ENCODE data around the gene ZFP82. TPM values are rescaled to one million over a fixed set of nuclear protein-coding genes. Genes with fewer than 3 reads are reported as not detected.

ZFP82 gene
- total RNA-seq, 1 donor from 2014 or later, result 5.4 TPM

GRCh38 chr19:36409841-36410240, 8.6 kb downstream of the ZFP82 start:
- peaks cover 43% of the 10 kb centered on the region for H3K36me3 ChIP-seq
- no peaks in the 10 kb centered on the region for H3K27me3 ChIP-seq
- no peak for DNase-seq
- no peaks in the 10 kb centered on the region for H3K9me3 ChIP-seq
- ATAC-seq, result no peak
- no peaks in the 10 kb centered on the region for H3K4me1 ChIP-seq
- H3K4me3 ChIP-seq, result no peak overlapping the region
- TF ChIP-seq, protein P1, sequence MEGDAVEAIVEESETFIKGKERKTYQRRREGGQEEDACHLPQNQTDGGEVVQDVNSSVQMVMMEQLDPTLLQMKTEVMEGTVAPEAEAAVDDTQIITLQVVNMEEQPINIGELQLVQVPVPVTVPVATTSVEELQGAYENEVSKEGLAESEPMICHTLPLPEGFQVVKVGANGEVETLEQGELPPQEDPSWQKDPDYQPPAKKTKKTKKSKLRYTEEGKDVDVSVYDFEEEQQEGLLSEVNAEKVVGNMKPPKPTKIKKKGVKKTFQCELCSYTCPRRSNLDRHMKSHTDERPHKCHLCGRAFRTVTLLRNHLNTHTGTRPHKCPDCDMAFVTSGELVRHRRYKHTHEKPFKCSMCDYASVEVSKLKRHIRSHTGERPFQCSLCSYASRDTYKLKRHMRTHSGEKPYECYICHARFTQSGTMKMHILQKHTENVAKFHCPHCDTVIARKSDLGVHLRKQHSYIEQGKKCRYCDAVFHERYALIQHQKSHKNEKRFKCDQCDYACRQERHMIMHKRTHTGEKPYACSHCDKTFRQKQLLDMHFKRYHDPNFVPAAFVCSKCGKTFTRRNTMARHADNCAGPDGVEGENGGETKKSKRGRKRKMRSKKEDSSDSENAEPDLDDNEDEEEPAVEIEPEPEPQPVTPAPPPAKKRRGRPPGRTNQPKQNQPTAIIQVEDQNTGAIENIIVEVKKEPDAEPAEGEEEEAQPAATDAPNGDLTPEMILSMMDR (IDR thresholded peaks at IDR 0.05), result no peak
- H3K27ac ChIP-seq, result no peak overlapping the region
- intact Hi-C loops (cut with DNase I), result no loop called here

- ATAC-seq (no peak), DNase-seq (no peak)
- Histone ChIP-seq H3K9me3 (no peaks in the 10 kb centered on the region), H3K36me3 (peaks cover 57% of the 10 kb centered on the region), H3K4me3 (no peak overlapping the region), H3K27me3 (no peaks in the 10 kb centered on the region), H3K4me1 (no peaks in the 10 kb centered on the region), H3K27ac (no peak overlapping the region)
- TF ChIP-seq, protein P1 (IDR thresholded peaks at IDR 0.05), result no peak
- intact Hi-C loops (cut with DNase I), result no loop called here
These were observed 10.3 kb downstream of the ZFP82 start for GRCh38 chr19:36408101-36408500.

DNA sequence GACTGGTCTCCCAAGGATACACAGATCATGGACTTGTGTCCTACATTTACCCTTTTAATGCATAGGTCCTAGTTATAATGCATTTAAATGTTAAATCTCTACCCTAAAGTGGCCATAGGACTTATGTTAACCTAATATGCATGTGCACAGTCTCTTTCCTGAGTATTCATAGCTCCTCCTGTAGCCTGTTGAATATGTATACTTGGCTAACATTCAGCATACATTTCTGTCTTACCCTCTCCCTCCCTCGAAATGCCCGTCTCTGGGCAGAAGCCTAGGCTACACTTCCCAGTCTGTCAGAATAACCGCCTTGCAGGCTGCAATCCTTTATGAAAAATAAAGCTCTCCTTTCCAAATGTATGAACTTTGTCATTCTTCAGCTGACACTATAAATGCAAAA, 13.9 kb downstream of the ZFP82 start:
- H3K4me3 ChIP-seq, result no peak overlapping the region
- TF ChIP-seq, protein P1 (IDR thresholded peaks at IDR 0.05), result no peak
- H3K4me1 ChIP-seq, result no peaks in the 10 kb centered on the region
- no peak overlapping the region for H3K27ac ChIP-seq
- DNase-seq (no peak), ATAC-seq (no peak)
- intact Hi-C loops (cut with DNase I), result no loop called here
- peaks cover 4% of the 10 kb centered on the region for H3K9me3 ChIP-seq
- no peaks in the 10 kb centered on the region for H3K27me3 ChIP-seq
- peaks cover 57% of the 10 kb centered on the region for H3K36me3 ChIP-seq

DNA sequence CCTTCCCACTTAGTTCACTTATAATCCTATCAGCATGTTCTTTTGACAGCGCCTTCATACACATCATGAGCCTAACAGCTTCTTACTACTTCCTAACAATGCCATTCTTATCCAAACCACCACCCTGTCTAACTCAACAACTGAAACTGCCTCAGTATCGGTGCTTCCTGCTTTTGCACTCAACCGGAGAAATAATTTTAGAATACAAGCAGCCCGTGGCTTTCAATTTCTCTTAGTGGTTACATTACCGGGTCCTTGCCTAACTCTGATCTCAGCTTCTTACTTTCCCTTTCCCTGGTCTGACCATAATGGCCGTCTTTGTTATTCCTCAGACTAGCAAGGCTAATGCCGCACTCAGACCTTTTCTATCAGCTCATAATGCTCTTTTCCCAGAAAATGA, 17.0 kb downstream of the ZFP82 start:
- TF ChIP-seq, protein P1 (IDR thresholded peaks at IDR 0.05), result no peak
- no peaks in the 10 kb centered on the region for H3K4me1 ChIP-seq
- no peaks in the 10 kb centered on the region for H3K27me3 ChIP-seq
- peaks cover 8% of the 10 kb centered on the region for H3K9me3 ChIP-seq
- H3K4me3 ChIP-seq, result no peak overlapping the region
- H3K36me3 ChIP-seq, result peaks cover 33% of the 10 kb centered on the region
- H3K27ac ChIP-seq, result no peak overlapping the region
- DNase-seq (no peak), ATAC-seq (no peak)
- intact Hi-C loops (cut with DNase I), result no loop called here

DNA sequence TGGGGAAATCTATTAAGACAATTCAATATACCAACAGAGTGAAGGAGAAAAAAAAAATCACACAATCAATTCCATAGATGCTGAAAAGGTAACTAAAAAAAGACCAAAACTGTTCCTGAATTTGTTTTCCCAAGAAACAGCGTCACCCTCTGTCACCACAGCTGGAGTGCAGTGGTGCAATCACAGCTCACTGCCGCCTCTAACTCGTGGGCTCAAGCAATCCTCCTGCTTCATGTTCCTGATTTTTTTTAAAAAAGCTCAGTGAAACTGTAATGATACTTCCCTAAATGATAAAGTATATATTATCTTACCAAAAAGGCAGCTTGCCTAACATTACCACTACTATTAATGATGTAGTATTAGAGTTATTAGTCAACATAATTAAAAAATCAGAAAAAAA, 19.9 kb downstream of the ZFP82 start:
- Histone ChIP-seq H3K27ac (no peak overlapping the region), H3K36me3 (peaks cover 8% of the 10 kb centered on the region), H3K4me1 (no peaks in the 10 kb centered on the region), H3K9me3 (peaks cover 32% of the 10 kb centered on the region), H3K4me3 (no peak overlapping the region), H3K27me3 (no peaks in the 10 kb centered on the region)
- intact Hi-C loops (cut with DNase I), result no loop called here
- ATAC-seq (no peak), DNase-seq (no peak)
- TF ChIP-seq, protein P1 (IDR thresholded peaks at IDR 0.05), result no peak

Data from upper lobe of right lung (tissue), 1 donor.